Ovary (tissue), 9 donors: ENCODE data around the gene RNF126. TPM values are rescaled to one million over a fixed set of nuclear protein-coding genes. Genes with fewer than 3 reads are reported as not detected.

Source experiments
- DNase-seq, 5 donors: peaks; one replicate each; pipeline ENCODE4 v3.0.0-alpha.2; 2019 to 2020
- H3K27ac ChIP-seq, 2 donors: fragments of 200-600 bp; one replicate each; pipeline versions ENCODE4 v1.5.1 to v1.8.0; 2019 to 2022
- H3K27me3 ChIP-seq: fragments of 200-600 bp; one replicate; pipeline ENCODE4 v1.8.0; 2022
- H3K36me3 ChIP-seq: fragments of 200-600 bp; sonication (generic); one replicate; pipeline ENCODE4 v1.5.1; 2019
- H3K4me1 ChIP-seq: one replicate; pipeline ENCODE4 v1.8.1; 2013; ENCODE audit warnings: mild to moderate bottlenecking, moderate library complexity; ENCODE audit not compliant: insufficient read depth
- H3K4me3 ChIP-seq: fragments of 200-600 bp; sonication (generic); one replicate; pipeline ENCODE4 v1.5.1; 2017
- H3K9me3 ChIP-seq, 2 donors: fragments of 200-600 bp in 1 of 2; sonication (generic) in 1 of 2; one replicate each; pipeline versions ENCODE4 v1.5.1 to v1.8.1; 2013 to 2019; ENCODE audit warnings: mild to moderate bottlenecking in 1 of 2, moderate library complexity in 1 of 2
- EP300 ChIP-seq: sonication (generic); formaldehyde crosslinking; IDR thresholded peaks from one replicate; pipeline ENCODE4 v1.6.1; 2017; ENCODE audit warnings: antibody characterized with exemption
- POLR2A ChIP-seq: fragments of 450-650 bp; IDR thresholded peaks from one replicate; pipeline ENCODE4 v1.6.1; 2017; ENCODE audit warnings: antibody characterized with exemption, mild to moderate bottlenecking, moderate library complexity
- WGBS, 3 donors: extraction: QIAGEN DNeasy Blood & Tissue Kit in 1 of 3; methylation state at CpG; one replicate each; pipeline versions ENCODE4 v1.1.5 to v1.1.7; 2013 to 2017; 5-methylcytosine and 5-hydroxymethylcytosine counted together
- intact Hi-C, 4 donors: fragments of 100-400 bp; cut with DNase I; formaldehyde crosslinking; loops; one replicate each; pipeline versions ENCODE4 v1.11.0 to v1.15.1; 2022 to 2023
- polyA plus RNA-seq, 2 donors: library from polyadenylated mRNA; stranded (reverse); fragments of 200-250 nt in 1 of 2; fragments of 350-450 nt in 1 of 2; fragmentation: Illumina TruSeq in 1 of 2; extraction: RNeasy Lipid Tissue Mini Kit (QIAGEN cat#74804) in 1 of 2; gene quantifications; one replicate each; pipeline ENCODE4 v1.2.3, GENCODE V29; 2013 to 2014
- total RNA-seq, 7 donors: library from RNA; depleted of rRNA in 2 of 7; stranded (reverse); fragments of >200 nt in 2 of 7; fragmentation: NEBNext Ultra II Directional in 3 of 7; extraction: Animal tissue kit (Norgen Biotek cat#: 25700) in 3 of 7; gene quantifications; one replicate each; pipeline versions ENCODE4 v1.1.0 to v1.2.4, GENCODE V29; 2016 to 2023
- TF ChIP-seq, protein P1 (sequence below), 3 donors: fragments of 450-650 bp in 2 of 3; fragments of 200-600 bp in 1 of 3; IDR thresholded peaks; one replicate each; pipeline versions ENCODE4 v1.5.1 to v1.8.0; 2016 to 2022; ENCODE audit warnings: antibody characterized with exemption in 3 of 3, mild to moderate bottlenecking in 1 of 3
- donor health status: DM: no; HTN: no; CAD: no; lungs with moderate emphysema.
- donor health status: DM: no; HTN: no; CAD: no.
- donor health status: Bipolar disorder and iron deficiency.
- donor health status: DM: yes; HTN: yes; CAD: no.
- donor health status: DM: no; HTN: no; CAD: no.
- donor health status: DM: yes; HTN: yes; CAD: no.

Gene RNF126
- total and polyA plus RNA-seq, 9 donors = 1.5 to 52.2 (median 32.2) TPM

DNA sequence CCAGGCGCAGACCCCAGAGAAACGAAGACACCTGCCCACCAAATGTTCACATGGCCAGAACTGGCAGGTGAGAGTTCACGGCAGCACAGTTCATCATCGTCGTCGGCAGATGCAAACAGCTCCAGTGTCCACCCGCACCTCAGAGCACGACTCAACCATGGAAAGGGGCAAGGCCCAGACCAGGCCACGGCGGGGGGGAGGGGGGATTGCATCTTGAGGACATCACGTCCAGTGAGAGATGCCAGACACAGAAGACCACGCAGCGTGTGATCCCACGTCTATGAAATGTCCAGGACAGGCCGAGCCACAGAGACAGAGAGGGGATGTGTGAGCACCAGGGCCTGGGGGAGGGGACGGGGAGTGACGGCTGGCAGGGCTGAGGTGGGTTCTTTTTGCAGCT lies 7.3 kb downstream of the RNF126 start:
- WGBS, 3 donors = 69 to 77% (median 71%) methylated on average over 17 of the region's 17 CpGs
- Histone ChIP-seq H3K36me3 (no peaks in the 10 kb centered on the region), H3K9me3 (no peaks in the 10 kb centered on the region), H3K27me3 (no peaks in the 10 kb centered on the region), H3K4me1 (peaks cover 18% of the 10 kb centered on the region), H3K4me3 (no peak overlapping the region), H3K27ac (no peak overlapping the region)
- intact Hi-C loops = no loop called here
- TF ChIP-seq EP300 (no peak), POLR2A (no peak)
- TF ChIP-seq, protein P1, sequence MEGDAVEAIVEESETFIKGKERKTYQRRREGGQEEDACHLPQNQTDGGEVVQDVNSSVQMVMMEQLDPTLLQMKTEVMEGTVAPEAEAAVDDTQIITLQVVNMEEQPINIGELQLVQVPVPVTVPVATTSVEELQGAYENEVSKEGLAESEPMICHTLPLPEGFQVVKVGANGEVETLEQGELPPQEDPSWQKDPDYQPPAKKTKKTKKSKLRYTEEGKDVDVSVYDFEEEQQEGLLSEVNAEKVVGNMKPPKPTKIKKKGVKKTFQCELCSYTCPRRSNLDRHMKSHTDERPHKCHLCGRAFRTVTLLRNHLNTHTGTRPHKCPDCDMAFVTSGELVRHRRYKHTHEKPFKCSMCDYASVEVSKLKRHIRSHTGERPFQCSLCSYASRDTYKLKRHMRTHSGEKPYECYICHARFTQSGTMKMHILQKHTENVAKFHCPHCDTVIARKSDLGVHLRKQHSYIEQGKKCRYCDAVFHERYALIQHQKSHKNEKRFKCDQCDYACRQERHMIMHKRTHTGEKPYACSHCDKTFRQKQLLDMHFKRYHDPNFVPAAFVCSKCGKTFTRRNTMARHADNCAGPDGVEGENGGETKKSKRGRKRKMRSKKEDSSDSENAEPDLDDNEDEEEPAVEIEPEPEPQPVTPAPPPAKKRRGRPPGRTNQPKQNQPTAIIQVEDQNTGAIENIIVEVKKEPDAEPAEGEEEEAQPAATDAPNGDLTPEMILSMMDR (IDR thresholded peaks at IDR 0.05) = no peak
- DNase-seq = no peak

DNA sequence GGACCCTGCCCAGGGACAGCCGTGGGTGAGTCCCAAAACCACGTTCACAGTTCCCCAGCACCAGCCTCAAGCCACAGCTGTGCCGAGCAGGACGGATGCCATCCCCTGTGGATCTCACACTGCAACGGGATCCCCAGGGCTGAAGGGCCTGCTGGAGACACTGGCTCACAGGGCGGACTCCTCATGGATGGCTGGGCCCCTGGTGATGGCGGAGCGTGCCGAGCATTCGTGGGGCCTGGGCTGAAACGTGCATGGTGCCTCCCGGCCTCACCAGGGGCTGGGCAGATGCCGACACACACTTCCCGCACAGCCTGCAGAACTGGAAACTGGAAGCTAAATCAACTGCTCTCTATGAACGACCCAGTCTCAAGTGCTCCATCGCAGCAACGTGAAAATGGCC lies 9.6 kb downstream of the RNF126 start:
- WGBS, 3 donors = 80 to 89% (median 85%) methylated on average over 15 to 17 of the region's 17 CpGs
- TF ChIP-seq EP300 = no peak
- TF ChIP-seq, protein P1 (IDR thresholded peaks at IDR 0.05) = no peak
- TF ChIP-seq POLR2A = no peak
- Histone ChIP-seq H3K9me3 (no peaks in the 10 kb centered on the region), H3K4me3 (no peak overlapping the region), H3K27ac (no peak overlapping the region), H3K4me1 (peaks cover 8% of the 10 kb centered on the region), H3K36me3 (no peaks in the 10 kb centered on the region), H3K27me3 (no peaks in the 10 kb centered on the region)
- no peak for DNase-seq
- intact Hi-C loops = no loop called here

DNA sequence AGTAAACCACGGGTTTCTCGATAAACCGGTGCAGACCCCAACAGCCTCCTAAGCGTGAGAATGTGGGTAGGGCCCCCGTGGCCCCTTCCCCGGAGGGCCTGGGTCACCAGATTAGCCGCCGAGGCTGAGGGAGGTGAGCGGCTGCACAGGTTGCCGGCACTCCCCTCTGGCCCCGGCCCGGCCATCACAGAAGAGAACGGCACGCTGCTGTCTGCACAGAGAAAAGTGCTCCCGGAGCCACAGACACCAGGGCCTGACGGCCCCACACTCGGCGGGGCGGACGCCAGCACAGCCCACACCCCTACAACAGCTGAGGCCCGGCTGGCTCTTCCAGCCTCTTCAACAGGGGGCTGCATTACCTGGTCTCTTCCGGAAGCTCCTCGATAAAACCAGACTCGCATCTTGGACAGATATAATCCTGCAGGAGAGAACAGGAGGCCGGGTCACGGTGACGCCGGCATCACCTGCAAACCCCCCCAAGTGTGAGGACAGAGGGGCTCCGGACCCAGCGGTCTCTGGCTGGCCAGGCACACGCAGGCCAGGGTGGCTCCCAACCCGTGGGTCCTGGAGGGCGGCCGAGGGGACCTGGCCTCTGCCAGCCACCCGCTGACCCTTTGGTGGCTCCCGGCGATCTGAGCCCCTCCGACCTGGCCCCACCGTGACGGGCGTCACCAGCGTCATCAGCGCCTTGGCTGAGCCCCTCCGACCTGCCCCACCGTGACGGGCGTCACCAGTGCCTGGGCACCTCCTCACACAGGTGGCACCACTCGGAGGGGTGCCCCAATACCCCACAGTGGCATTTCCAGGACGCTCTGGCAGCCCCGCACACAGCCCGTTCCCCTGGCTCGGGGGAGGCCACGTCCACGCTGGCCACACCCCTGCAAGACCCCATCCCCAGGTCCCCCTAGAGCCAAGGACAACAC lies 10.3 kb downstream of the RNF126 start:
- Histone ChIP-seq H3K4me1 (peaks cover 5% of the 10 kb centered on the region), H3K27ac (no peak overlapping the region), H3K36me3 (no peaks in the 10 kb centered on the region), H3K4me3 (no peak overlapping the region), H3K27me3 (no peaks in the 10 kb centered on the region), H3K9me3 (no peaks in the 10 kb centered on the region)
- intact Hi-C loops = no loop called here
- no peak for TF ChIP-seq POLR2A
- TF ChIP-seq, protein P1 (IDR thresholded peaks at IDR 0.05) = no peak
- no peak for DNase-seq
- 87 to 90% (median 88%) methylated on average over 48 to 54 of the region's 54 CpGs for WGBS, 3 donors

DNA sequence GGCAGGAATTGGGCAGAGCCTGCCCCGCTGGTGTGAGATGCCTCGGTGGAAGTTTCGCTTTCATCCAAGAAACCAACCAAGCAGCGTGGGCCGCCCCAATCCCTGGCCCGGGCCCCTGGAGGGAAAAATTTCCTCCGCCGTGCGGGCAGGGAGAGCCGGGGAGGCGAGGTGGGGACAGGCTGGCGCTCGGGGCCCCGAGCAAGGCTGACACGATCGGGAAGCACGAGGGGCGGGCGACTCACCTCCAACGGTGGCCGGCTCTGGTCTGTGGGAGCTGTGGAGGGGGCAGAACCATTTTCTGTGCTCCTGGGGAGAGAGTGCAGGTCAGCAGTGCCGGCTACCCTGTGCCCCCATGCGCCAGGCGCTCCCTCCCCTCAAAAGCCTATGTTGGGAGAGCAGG lies 11.0 kb downstream of the RNF126 start:
- 84 to 87% (median 87%) methylated on average over 24 of the region's 24 CpGs for WGBS, 3 donors
- TF ChIP-seq POLR2A = no peak
- TF ChIP-seq, protein P1 (IDR thresholded peaks at IDR 0.05) = no peak
- no peak for TF ChIP-seq EP300
- Histone ChIP-seq H3K9me3 (no peaks in the 10 kb centered on the region), H3K36me3 (no peaks in the 10 kb centered on the region), H3K4me1 (peaks cover under 1% of the 10 kb centered on the region), H3K27me3 (no peaks in the 10 kb centered on the region), H3K4me3 (no peak overlapping the region), H3K27ac (no peak overlapping the region)
- intact Hi-C loops = no loop called here
- no peak for DNase-seq
